ENCODE data around the gene NMNAT2. TPM values are rescaled to one million over a fixed set of nuclear protein-coding genes. Genes with fewer than 3 reads are reported as not detected.

NMNAT2 gene
- total RNA-seq, 1 donor from 2014 or later: 0.49 TPM

DNA sequence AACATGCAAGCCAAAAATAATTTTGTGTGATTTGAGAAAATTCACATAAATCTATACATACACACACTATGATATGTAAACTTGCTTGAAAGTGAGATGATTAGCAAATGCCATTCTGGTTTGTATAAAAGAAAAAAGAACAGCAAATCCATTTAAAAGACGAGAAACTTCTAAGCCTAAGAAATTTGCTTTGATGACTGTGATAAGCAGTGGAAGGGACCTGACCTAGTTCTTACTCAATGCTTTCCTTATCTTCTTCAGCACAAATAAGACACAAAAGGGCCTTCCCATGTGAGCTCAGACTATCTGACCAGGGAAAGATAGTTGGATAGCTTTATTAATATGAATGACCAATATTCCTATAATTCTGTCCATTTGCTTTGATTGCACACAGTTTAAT is 25.3 kb upstream of the NMNAT2 start:
- Histone ChIP-seq H2AFZ (replicated peaks) (no peak overlapping the region), H4K20me1 (ENCODE audit: low read depth) (no peaks in the 10 kb centered on the region), H3K9ac (no peak overlapping the region), H3K4me1 (no peaks in the 10 kb centered on the region), H3K27me3 (no peaks in the 10 kb centered on the region), H3K9me3 (ENCODE audit: low read depth) (no peaks in the 10 kb centered on the region), H3K79me2 (ENCODE audit: low read depth) (no peaks in the 10 kb centered on the region), H3K27ac (no peak overlapping the region), H3K36me3 (no peaks in the 10 kb centered on the region), H3F3A (ENCODE audit: low read depth) (no peaks in the 10 kb centered on the region), H3K4me3 (no peak overlapping the region), H3K4me2 (no peak overlapping the region)
- DNase-seq (ENCODE audit: low spot score): no peak
- no peaks in the 10 kb centered on the region for H3K36me3 Mint-ChIP-seq
- peaks cover 12% of the 10 kb centered on the region for H3K4me1 Mint-ChIP-seq
- H3K27ac Mint-ChIP-seq: no peak overlapping the region
- no peak for TF ChIP-seq EZH2 (IDR thresholded peaks at IDR 0.05)
- TF ChIP-seq, protein P1, sequence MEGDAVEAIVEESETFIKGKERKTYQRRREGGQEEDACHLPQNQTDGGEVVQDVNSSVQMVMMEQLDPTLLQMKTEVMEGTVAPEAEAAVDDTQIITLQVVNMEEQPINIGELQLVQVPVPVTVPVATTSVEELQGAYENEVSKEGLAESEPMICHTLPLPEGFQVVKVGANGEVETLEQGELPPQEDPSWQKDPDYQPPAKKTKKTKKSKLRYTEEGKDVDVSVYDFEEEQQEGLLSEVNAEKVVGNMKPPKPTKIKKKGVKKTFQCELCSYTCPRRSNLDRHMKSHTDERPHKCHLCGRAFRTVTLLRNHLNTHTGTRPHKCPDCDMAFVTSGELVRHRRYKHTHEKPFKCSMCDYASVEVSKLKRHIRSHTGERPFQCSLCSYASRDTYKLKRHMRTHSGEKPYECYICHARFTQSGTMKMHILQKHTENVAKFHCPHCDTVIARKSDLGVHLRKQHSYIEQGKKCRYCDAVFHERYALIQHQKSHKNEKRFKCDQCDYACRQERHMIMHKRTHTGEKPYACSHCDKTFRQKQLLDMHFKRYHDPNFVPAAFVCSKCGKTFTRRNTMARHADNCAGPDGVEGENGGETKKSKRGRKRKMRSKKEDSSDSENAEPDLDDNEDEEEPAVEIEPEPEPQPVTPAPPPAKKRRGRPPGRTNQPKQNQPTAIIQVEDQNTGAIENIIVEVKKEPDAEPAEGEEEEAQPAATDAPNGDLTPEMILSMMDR (IDR thresholded peaks at IDR 0.05): no peak
- TF ChIP-seq EZH2phosphoT487 (IDR thresholded peaks at IDR 0.05): no peak
- H3K27me3 Mint-ChIP-seq (ENCODE audit: insufficient read depth, low read depth): peaks cover 5% of the 10 kb centered on the region
- no peak overlapping the region for H3K4me3 Mint-ChIP-seq
- H3K9me3 Mint-ChIP-seq: no peaks in the 10 kb centered on the region

DNA sequence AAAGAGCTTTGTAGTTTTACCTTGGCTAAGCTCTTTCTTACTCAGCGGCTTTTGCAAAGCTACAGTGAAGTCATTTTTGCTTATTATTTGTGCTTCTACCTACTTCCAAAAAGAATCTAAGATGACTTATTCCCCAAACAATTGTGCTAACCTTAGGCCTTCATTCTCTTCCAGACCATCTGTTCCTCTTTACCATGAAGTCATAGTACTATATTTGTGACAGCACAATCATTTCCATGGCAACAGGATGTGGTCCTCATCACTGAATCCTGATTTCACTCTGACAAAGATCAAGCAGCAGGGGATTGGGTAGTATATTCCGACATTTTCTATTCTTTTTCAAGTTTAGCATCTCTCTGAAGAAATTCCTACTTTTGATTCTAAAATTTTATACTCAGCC is 24.8 kb upstream of the NMNAT2 start:
- H3K4me2 ChIP-seq: no peak overlapping the region
- H3K27ac ChIP-seq: no peak overlapping the region
- H3K27ac Mint-ChIP-seq: no peak overlapping the region
- H3K36me3 Mint-ChIP-seq: no peaks in the 10 kb centered on the region
- H3K36me3 ChIP-seq: no peaks in the 10 kb centered on the region
- no peak for TF ChIP-seq EZH2phosphoT487 (IDR thresholded peaks at IDR 0.05)
- no peak for TF ChIP-seq EZH2 (IDR thresholded peaks at IDR 0.05)
- TF ChIP-seq, protein P1 (IDR thresholded peaks at IDR 0.05): no peak
- H3K4me1 Mint-ChIP-seq: peaks cover 12% of the 10 kb centered on the region
- no peak overlapping the region for H3K4me3 ChIP-seq
- peaks cover 5% of the 10 kb centered on the region for H3K27me3 Mint-ChIP-seq (ENCODE audit: insufficient read depth, low read depth)
- H3K27me3 ChIP-seq: no peaks in the 10 kb centered on the region
- H2AFZ ChIP-seq (replicated peaks): no peak overlapping the region
- no peaks in the 10 kb centered on the region for H3K9me3 Mint-ChIP-seq
- no peaks in the 10 kb centered on the region for H3F3A ChIP-seq (ENCODE audit: low read depth)
- H3K4me3 Mint-ChIP-seq: no peak overlapping the region
- no peaks in the 10 kb centered on the region for H3K9me3 ChIP-seq (ENCODE audit: low read depth)
- no peaks in the 10 kb centered on the region for H3K4me1 ChIP-seq
- H3K79me2 ChIP-seq (ENCODE audit: low read depth): no peaks in the 10 kb centered on the region
- no peak for DNase-seq (ENCODE audit: low spot score)
- no peak overlapping the region for H3K9ac ChIP-seq
- H4K20me1 ChIP-seq (ENCODE audit: low read depth): no peaks in the 10 kb centered on the region

DNA sequence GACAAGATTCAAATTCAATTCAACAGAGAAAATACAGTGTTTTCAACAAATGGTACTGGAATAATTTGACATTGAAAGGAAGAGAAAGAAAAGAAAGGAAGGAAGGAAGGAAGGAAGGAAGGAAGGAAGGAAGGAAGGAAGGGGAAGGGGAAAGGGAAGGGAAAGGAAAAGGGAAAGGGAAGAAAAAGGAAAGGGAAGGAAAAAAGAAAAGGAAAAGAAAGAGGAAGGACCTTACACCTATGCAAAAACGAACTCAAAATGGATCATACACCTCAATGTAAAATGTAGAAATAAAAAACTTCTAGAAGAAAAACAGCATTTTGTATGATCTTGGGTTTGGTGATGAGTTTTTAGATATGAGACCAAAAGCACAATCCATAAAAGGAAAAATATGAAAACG is 19.9 kb upstream of the NMNAT2 start:
- Histone ChIP-seq H3K4me3 (no peak overlapping the region), H3K79me2 (ENCODE audit: low read depth) (no peaks in the 10 kb centered on the region), H4K20me1 (ENCODE audit: low read depth) (no peaks in the 10 kb centered on the region), H3F3A (ENCODE audit: low read depth) (no peaks in the 10 kb centered on the region), H3K9me3 (ENCODE audit: low read depth) (no peaks in the 10 kb centered on the region), H3K4me1 (no peaks in the 10 kb centered on the region), H3K27ac (no peak overlapping the region), H3K36me3 (no peaks in the 10 kb centered on the region), H3K9ac (no peak overlapping the region), H3K27me3 (no peaks in the 10 kb centered on the region), H2AFZ (replicated peaks) (no peak overlapping the region), H3K4me2 (no peak overlapping the region)
- no peak for TF ChIP-seq EZH2 (IDR thresholded peaks at IDR 0.05)
- TF ChIP-seq EZH2phosphoT487 (IDR thresholded peaks at IDR 0.05): no peak
- TF ChIP-seq, protein P1 (IDR thresholded peaks at IDR 0.05): no peak
- H3K27me3 Mint-ChIP-seq (ENCODE audit: insufficient read depth, low read depth): peaks cover 5% of the 10 kb centered on the region
- H3K4me3 Mint-ChIP-seq: no peak overlapping the region
- peaks cover 2% of the 10 kb centered on the region for H3K4me1 Mint-ChIP-seq
- no peaks in the 10 kb centered on the region for H3K36me3 Mint-ChIP-seq
- H3K27ac Mint-ChIP-seq: no peak overlapping the region
- DNase-seq (ENCODE audit: low spot score): no peak
- H3K9me3 Mint-ChIP-seq: no peaks in the 10 kb centered on the region
